HEK293 (cell line): ENCODE data around the gene PRX.

ENCODE experiments used
- OSR2 ChIP-seq: fragments of 450-650 bp; formaldehyde crosslinking; IDR thresholded peaks from 2 replicates; pipeline ENCODE4 v1.5.1; 2016; ENCODE audit warnings: missing biosample characterization, missing genetic modification characterization
- PRDM10 ChIP-seq: fragments of 450-650 bp; formaldehyde crosslinking; IDR thresholded peaks from 2 replicates; pipeline ENCODE4 v1.5.1; 2016; ENCODE audit warnings: missing biosample characterization, missing genetic modification characterization
- PRDM4 ChIP-seq: fragments of 450-650 bp; formaldehyde crosslinking; IDR thresholded peaks from 2 replicates; pipeline ENCODE4 v1.5.1; 2017; ENCODE audit warnings: missing biosample characterization, missing genetic modification characterization
- SP2 ChIP-seq: fragments of 450-650 bp; formaldehyde crosslinking; IDR thresholded peaks from 2 replicates; pipeline ENCODE4 v1.5.1; 2016; ENCODE audit warnings: missing biosample characterization, missing genetic modification characterization
- ZBTB10 ChIP-seq: fragments of 450-650 bp; formaldehyde crosslinking; IDR thresholded peaks from 2 replicates; pipeline ENCODE4 v1.5.1; 2016; ENCODE audit warnings: missing biosample characterization, missing genetic modification characterization
- ZBTB48 ChIP-seq: fragments of 450-650 bp; formaldehyde crosslinking; IDR thresholded peaks from 2 replicates; pipeline ENCODE4 v1.5.1; 2016; ENCODE audit warnings: missing biosample characterization, missing genetic modification characterization
- ZEB2 ChIP-seq: fragments of 450-650 bp; formaldehyde crosslinking; IDR thresholded peaks from 2 replicates; pipeline ENCODE4 v1.5.1; 2016; ENCODE audit warnings: missing biosample characterization, missing genetic modification characterization
- ZNF10 ChIP-seq: fragments of 450-650 bp; formaldehyde crosslinking; IDR thresholded peaks from 2 replicates; pipeline ENCODE4 v1.5.1; 2017; ENCODE audit warnings: missing biosample characterization, missing genetic modification characterization
- ZNF169 ChIP-seq: fragments of 450-650 bp; formaldehyde crosslinking; IDR thresholded peaks from 2 replicates; pipeline ENCODE4 v1.5.1; 2016; ENCODE audit warnings: missing biosample characterization, missing genetic modification characterization
- ZNF324 ChIP-seq: fragments of 450-650 bp; formaldehyde crosslinking; IDR thresholded peaks from 2 replicates; pipeline ENCODE4 v1.5.1; 2016; ENCODE audit warnings: missing biosample characterization, missing genetic modification characterization
- ZNF391 ChIP-seq: fragments of 450-650 bp; formaldehyde crosslinking; IDR thresholded peaks from 2 replicates; pipeline ENCODE4 v1.5.1; 2016; ENCODE audit warnings: low read depth, missing biosample characterization, missing genetic modification characterization, borderline replicate concordance
- ZNF449 ChIP-seq: fragments of 450-650 bp; formaldehyde crosslinking; IDR thresholded peaks from 2 replicates; pipeline ENCODE4 v1.5.1; 2017; ENCODE audit warnings: missing biosample characterization, mild to moderate bottlenecking, missing genetic modification characterization, moderate library complexity
- ZNF488 ChIP-seq: fragments of 450-650 bp; formaldehyde crosslinking; IDR thresholded peaks from 2 replicates; pipeline ENCODE4 v1.5.1; 2016; ENCODE audit warnings: missing biosample characterization, missing genetic modification characterization
- ZNF513 ChIP-seq: fragments of 450-650 bp; IDR thresholded peaks from 2 replicates; pipeline ENCODE4 v1.5.1; 2018; ENCODE audit warnings: missing biosample characterization, missing genetic modification characterization
- ZNF530 ChIP-seq: fragments of 450-650 bp; formaldehyde crosslinking; IDR thresholded peaks from 2 replicates; pipeline ENCODE4 v1.5.1; 2016; ENCODE audit warnings: low read depth, missing biosample characterization, missing genetic modification characterization
- ZNF585B ChIP-seq: fragments of 450-650 bp; formaldehyde crosslinking; IDR thresholded peaks from 2 replicates; pipeline ENCODE4 v1.5.1; 2016; ENCODE audit warnings: missing biosample characterization, missing genetic modification characterization
- ZNF596 ChIP-seq: fragments of 450-650 bp; IDR thresholded peaks from 2 replicates; pipeline ENCODE4 v1.5.0; 2018; ENCODE audit warnings: missing biosample characterization, mild to moderate bottlenecking, missing genetic modification characterization, moderate library complexity
- ZNF660 ChIP-seq: fragments of 450-650 bp; IDR thresholded peaks from 2 replicates; pipeline ENCODE4 v1.5.1; 2018; ENCODE audit warnings: missing biosample characterization, mild to moderate bottlenecking, missing genetic modification characterization
- ZNF664 ChIP-seq: fragments of 450-650 bp; formaldehyde crosslinking; IDR thresholded peaks from 2 replicates; pipeline ENCODE4 v1.5.1; 2016; ENCODE audit warnings: missing biosample characterization, missing genetic modification characterization
- ZNF692 ChIP-seq: fragments of 450-650 bp; formaldehyde crosslinking; IDR thresholded peaks from 2 replicates; pipeline ENCODE4 v1.5.1; 2016; ENCODE audit warnings: missing biosample characterization, missing genetic modification characterization
- ZNF768 ChIP-seq: fragments of 450-650 bp; formaldehyde crosslinking; IDR thresholded peaks from 2 replicates; pipeline ENCODE4 v1.5.1; 2018; ENCODE audit warnings: missing biosample characterization, mild to moderate bottlenecking, missing genetic modification characterization
- ZSCAN5A ChIP-seq: fragments of 450-650 bp; formaldehyde crosslinking; IDR thresholded peaks from 2 replicates; pipeline ENCODE4 v1.5.1; 2016; ENCODE audit warnings: missing biosample characterization, missing genetic modification characterization

The PRX gene

GRCh38 chr19:40443131-40443999 lies 30.2 kb upstream of the PRX start (continued):
- TF ChIP-seq ZNF449 (tag by site-specific recombination) (peak; percentile 30; the same call in 1 of the 2 replicates), PRDM4 (tag by site-specific recombination) (peak; percentile 80), ZSCAN5A (tag by site-specific recombination) (0 out of 2 replicates have a peak, but pooled peaks have one; percentile 87), ZNF513 (tag by site-specific recombination) (no peak; the same call in 1 of the 2 replicates), ZEB2 (tag by site-specific recombination) (peak; percentile 98), ZNF585B (no peak), ZNF488 (tag by site-specific recombination) (no peak), ZNF768 (tag by site-specific recombination) (no peak), ZNF324 (tag by site-specific recombination) (peak; percentile 74; the same call in 1 of the 2 replicates), PRDM10 (tag by site-specific recombination) (peak; percentile 80), ZBTB48 (tag by site-specific recombination) (peak; percentile 19), ZNF664 (tag by site-specific recombination) (no peak), ZBTB10 (tag by site-specific recombination) (peak; percentile 97), SP2 (tag by site-specific recombination) (peak; percentile 99), ZNF169 (no peak), ZNF660 (tag by site-specific recombination) (peak; percentile 25; the same call in 1 of the 2 replicates), ZNF596 (tag by site-specific recombination) (no peak; the same call in 1 of the 2 replicates), OSR2 (tag by site-specific recombination) (no peak), ZNF10 (tag by site-specific recombination) (peak; percentile 63; the same call in 1 of the 2 replicates), ZNF692 (peak; percentile 27; the same call in 1 of the 2 replicates), ZNF391 (tag by site-specific recombination) (peak; percentile 43), ZNF530 (tag by site-specific recombination) (no peak)
